Fibroblast of peridontal ligament (primary cell): Measurements from ENCODE around the gene SYT3.
"Not testable (repeated sequence)": the region's sequence is repeated elsewhere in the genome, so short reads cannot be mapped to it uniquely, and the experiment has no call there.

Source experiments
- DNase-seq: peaks from one replicate; pipeline ENCODE4 v3.0.0-alpha.2; 2010; ENCODE audit errors: extremely low read depth

Gene SYT3

DNA sequence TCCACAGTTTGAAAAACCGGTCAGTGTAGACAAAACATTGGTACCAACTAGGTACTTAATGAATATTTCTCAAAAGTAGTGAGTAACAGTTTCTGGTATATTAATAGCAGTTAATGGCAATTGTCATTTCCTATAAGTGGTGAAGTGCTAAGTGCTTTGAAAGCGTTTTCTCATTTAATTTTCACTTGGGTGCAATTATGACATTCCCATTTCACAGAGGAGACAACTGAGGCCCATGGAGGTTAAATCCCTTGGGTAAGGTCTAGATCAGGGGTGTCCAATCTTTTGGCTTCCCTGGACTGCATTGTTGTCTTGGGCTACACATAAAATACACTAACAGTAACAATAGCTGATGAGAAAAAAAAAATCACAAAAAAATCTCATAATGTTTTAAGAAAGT is 687 bp upstream of the SYT3 start:
- DNase-seq, result no peak

DNA sequence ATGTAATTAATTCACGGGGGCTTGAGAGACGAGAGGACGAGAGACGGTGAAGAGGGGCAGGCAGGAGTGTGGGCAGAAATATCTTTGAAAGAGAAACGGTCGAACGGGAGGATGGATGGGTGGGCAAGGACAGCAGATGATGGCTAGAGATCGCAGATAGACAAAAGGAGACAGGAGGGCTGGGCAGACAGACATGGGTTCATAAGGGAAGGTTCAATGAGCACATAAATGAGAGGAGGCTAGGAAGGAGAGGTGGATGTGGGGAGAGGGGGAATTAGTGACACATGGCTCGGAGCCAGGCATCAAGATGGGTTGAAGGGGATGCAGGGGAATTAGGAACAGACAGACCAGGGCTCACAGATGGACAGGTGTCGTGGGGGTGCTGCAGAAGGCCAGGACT is 1.1 kb downstream of the SYT3 start:
- DNase-seq, result no peak

DNA sequence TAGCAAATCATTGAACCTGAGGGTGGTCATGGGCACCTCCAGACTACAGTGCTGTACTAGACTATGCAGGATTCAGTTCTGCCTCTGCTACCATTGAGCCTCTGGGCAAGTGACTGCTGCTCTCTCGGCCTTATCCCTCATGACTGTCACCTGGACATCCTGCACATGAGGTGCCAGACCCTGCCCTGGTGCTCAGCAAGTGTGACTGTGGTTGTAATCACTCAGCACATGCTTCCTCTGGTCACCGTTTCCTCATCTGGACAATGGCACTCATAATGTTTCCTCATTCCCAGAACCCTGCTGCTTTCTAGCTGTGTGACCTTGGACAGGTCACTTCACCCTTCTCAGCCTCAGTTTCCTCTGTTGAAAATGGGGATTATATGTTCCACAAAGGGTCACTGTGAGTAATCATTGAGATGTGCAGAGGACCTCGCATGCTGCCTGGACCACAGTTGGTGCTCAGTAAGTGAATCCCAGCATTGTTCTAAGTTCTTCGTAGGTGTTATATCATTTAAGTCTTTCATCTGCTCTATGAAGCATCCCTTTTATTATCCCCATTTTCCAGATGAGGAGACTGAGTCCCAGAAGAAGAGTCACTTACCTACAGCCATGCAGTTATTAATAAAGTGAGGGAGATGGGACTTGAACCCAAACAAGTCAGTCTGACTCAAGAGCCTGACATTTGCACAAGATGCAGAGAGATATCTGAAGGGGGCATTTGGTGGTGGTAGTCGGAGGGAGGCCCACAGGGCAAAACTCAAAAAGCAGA is 3.2 kb downstream of the SYT3 start:
- DNase-seq, result no peak

DNA sequence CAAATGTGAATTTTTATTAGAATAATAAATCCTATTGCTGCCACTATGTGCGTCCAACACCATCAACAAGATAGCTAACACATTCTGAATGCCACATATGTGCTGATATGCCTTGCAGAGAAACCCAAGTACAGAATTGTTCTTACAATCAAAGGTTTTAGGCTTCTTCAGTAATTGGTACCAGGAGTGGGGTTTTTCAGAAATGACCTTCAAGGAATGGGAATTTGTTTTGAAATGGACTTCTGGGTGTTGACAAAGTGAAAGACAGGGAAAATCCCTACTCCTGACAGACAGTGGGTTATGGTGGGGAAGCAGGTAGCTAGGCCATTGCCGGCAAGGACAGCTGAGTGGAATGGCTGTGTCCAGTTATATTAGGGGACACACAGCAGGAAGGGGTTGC is 5.7 kb downstream of the SYT3 start:
- DNase-seq, result no peak

DNA sequence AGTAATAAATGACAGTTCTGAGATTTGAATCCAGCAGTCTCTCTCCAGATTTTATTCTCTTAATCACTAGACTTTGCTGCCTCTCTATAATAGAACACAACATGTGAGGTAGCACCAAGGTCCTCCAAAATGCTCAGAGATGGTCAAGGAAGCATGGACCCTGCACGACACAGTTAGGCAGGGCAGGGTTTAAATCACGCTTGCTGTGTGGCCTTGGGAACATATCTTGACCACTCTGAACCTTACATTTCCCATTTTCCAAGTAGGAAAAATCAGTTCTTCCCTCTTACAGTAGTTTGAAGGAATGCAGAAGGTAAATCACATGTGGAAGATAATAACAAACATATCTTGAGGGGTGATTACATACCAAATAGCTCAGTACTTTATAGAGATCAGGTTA is 6.3 kb downstream of the SYT3 start:
- DNase-seq, result no peak

DNA sequence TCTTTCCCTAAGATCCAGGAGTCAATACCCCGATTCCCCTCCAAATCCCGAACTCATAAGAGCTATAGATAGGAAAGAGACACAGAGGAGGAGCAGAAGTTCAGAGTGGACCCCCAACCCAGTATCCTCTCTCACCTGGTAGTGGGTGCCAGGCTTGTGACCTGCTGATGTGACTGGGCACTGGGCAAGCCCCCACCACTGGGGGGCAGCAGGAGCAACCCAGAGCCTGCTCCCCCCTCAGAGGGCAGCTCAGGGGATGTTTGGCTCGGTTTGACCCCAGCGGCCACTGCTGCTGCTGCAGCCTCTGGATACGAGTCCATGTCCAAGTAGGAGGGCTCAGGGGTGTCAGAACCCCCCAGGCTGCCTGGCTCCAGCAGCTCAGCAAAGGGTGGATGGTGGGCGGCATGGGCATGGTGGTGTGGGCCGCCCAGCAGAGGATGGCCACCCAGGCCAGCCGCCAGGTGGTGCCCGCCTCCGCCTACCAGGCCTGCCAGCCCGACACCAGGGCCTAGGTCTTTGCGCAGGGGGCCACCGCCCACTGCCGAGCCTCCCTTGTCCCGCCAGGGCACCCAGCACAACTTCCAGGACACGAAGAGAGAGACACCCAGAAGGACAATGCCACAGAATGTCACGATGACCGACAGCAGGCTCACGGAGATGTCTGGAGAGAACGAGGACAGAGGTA is 7.4 kb downstream of the SYT3 start:
- no peak for DNase-seq

DNA sequence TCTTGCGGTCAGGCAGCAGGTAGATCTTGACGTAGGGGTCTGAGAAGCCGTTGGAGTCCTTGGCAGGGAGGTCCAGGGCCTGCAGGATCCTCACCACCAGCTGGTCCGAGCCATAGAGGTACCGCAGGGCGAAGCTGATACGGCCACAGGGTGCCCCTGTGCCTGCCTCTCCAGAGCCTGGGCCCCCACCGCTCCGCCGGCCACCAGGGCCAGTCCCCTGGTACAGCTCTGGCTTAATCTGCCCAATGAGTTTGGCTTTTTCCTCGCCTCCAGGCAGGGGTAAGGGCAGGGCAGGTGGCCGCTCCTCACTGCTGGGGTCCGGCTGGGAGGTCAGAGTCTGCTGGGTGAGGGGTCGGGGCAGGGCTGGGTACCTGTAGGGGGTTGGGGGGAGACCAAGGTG is 9.9 kb downstream of the SYT3 start:
- no peak for DNase-seq

DNA sequence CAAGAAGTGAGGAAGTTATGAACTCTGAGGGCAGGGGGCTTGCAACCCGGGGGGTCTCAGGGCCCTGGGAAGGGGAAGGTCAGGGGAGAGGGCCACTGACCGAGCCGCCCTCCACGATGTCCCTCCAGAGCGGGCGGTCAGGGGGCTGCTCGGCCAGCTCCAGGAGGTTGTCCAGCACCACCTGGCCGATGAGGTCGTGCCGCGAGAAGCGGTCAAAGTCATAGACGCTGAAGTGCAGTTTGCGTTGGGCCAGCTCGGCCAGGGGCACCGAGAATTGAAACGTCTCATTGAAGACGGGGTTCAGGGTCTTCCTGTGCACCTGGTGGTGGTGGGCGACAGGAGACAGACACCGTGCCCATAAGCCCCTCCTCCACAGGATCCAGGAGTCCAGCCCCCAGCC is 10.5 kb downstream of the SYT3 start:
- no peak for DNase-seq

DNA sequence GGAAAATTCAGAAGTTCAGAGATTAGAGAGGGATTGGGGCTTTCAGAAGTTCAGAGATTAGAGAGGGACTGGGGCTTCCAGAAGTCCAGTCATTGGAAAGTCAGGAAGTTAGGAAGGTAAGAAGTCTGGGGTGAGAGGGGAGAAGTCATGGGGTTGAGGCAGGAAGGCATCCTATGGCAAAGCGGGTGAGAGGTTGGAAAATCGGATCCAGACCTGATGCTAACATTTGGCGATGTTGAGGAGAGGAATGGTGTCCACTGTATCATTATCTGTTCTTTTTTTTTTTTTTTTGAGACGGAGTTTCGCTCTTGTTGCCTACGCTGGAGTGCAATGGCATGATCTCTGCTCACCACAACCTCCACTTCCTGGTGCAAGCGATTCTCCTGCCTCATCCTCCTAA is 11.1 kb downstream of the SYT3 start:
- DNase-seq, result no peak

DNA sequence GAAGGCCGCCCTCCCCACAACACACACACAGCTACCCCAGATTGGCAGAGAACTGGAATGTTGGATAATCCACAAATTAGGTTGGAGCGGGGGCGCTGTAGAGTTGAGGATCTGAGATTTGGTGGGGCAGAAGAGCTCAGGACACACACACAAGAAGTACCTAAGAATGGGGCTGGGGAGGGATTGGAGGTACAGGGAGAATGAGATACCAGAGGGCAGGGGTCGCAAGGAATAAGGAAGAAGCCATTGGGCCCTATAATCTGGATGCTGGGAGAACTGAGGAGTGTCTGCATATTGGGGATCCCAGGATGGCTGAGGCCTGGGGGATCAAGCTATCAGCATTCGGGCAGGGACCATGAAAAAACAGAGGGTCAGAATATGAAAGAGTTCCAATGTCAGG is 11.5 kb downstream of the SYT3 start:
- DNase-seq, result no peak

DNA sequence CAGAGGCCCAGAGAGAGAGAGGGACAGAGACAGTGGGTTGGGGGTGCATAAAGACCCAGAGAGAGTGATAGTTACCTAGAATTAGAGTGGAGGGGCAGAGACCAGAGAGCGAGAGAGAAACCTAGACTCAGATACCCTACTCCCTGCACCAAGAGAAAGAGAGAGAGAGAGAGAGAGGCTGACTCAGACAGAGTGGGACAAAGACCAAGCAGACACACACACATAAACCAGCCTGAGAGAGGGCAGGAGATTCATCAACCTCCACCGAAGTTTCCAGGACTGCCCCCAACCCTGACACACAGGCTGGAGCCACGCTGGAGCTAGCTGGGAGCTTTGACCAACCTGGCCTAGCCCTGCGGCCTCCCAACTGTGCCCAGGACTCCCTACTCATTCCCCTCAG is 12.9 kb downstream of the SYT3 start:
- DNase-seq, result no peak

DNA sequence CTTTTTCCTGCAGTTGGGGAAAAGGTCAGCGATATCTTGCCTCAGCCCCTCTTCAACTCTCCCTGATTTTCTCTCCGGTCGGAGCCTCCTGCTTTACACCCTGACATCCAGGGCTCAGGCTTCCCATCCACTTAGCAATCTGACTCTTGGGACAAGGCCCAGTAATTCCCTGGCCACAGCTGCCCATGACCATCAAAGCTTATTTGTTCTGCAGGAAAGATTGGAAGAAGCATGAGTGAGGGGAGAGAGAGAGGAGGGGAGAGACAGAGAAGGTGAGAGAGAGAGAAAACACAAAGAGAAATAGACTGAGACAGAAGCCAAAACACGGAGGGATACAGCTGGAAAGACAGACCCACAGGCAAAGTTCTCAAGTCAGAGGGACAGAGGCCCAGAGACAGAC is 13.7 kb downstream of the SYT3 start:
- DNase-seq, result no peak

DNA sequence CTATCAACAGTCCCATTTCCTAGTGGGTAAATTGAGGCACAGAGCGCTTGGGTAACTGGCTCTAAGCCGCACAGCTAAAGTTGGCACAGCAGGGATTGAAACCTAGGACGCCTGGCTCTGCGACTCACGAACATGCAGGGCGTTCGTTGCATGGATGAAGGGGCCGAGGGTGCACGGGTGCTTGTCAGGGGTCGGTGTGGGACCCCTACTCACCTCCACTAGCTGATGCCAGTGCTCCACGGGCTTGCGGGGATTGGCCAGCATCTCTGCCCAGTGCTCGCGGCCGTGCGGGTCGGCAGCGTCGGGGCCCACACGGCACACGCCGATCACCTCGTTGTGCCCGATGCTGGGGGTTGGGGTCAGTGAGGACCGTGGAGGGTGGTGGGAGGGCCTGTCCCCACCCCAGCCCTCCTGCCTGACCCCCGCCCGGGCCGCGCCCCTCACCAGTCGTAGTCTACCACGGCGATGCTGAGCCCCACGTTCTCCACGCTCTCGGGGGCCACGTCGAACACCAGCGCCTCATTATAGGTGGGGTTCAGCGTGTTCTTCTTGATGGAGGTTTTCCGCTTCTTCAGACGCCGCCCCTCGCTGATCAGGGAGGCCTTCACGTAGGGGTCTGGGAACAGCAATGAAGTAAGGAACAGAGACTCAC is 14.6 kb downstream of the SYT3 start:
- no peak for DNase-seq

DNA sequence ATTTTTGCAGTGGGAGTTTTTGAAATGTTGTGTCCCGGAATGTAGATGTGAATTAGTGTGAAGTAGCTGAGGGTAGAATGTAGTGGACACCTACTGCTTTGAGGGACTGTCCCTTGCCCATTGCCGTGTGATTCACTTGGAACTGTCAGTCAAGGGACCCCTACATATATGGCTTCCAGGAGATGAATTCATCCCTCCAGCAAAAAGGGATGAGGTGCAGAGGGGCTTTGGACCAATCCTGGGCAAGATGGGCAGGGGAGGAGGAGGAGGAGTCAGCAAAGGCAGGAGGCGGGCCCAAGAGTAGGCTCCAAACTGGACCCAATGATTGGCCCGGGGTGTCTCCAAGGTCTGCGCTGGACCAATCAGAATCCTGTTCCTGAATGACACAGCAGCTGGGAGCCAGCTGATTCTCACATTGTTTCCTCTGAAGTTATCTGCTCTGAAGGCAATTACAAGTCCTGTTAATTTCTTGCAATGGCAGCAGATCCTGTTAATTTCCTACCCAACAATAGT is 19.2 kb downstream of the SYT3 start:
- DNase-seq, result not testable (repeated sequence)

DNA sequence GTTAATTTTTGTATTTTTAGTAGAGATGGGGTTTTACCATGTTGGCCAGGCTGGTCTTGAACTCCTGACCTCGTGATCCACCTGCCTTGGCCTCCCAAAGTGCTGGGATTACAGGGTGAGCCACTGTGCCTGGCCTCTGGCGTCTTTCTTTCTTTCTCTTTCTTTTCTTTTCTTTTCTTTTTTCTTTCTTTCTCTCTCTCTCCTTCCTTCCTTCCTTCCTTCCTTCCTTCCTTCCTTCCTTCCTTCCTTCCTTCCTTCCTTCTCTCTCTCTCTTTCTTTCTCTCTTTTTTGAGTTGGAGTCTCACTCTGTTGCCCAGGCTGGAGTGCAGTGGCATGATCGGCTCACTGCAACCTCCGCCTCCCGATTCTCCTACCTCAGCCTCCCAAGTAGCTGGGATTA is 20.5 kb downstream of the SYT3 start:
- DNase-seq, result not testable (repeated sequence)

DNA sequence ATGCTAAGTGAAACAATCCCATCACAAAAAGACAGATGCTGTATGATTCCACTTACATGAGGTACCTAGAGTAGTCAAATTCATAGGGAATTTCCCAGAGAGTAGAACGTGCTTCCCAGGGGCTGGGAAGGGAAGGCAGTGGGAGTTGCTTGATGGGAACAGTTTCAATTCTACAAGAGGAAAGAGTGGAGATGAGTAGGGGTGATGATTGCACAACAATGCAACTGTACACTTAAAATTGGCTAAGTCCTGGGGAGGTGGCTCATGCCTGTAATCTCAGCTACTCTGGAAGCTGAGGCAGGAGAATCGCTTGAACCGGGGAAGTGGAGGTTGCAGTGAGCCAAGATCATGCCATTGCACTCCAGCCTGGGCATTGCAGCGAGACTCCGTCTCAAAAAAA is 21.3 kb downstream of the SYT3 start:
- not testable (repeated sequence) for DNase-seq

DNA sequence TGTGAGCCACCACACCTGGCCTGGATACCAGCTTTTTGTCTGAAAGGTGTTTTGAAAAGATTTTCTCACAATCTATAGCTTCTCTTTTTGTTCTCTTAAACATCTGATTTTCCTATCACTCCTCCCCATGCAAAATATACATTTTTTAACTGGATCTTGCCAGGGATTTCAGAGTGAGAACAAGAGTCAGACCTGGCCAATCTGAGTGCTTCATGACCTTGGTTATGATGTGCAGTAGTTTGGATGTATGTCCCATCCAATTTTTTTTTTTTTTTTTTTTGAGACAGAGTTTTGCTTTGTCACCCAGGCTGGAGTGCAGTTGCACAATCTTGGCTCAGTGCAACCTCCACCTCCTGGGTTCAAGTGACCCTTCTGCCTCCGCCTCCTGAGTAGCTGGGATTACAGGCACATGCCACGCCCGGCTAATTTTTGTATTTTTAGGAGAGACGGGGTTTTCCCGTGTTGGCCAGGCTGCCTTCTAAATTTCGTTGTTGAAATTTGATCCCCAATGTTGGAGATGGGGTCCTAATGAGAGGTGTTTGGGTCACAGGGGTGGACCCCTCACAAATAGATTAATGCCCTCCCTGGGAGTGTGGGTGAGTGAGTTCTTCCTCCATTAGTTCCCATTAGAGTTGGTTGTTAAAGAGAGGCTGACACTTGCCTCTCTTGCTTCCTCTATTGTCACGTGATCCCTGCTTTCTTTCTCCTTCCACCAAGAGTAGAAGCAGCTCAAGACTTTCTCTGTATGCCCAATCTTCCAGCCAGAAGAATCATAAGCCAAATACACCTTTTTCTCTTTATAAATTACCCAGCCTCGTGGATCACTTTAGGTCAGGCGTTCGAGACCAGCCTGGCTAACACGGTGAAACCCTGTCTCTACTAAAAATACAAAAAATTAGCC is 26.9 kb downstream of the SYT3 start:
- not testable (repeated sequence) for DNase-seq

DNA sequence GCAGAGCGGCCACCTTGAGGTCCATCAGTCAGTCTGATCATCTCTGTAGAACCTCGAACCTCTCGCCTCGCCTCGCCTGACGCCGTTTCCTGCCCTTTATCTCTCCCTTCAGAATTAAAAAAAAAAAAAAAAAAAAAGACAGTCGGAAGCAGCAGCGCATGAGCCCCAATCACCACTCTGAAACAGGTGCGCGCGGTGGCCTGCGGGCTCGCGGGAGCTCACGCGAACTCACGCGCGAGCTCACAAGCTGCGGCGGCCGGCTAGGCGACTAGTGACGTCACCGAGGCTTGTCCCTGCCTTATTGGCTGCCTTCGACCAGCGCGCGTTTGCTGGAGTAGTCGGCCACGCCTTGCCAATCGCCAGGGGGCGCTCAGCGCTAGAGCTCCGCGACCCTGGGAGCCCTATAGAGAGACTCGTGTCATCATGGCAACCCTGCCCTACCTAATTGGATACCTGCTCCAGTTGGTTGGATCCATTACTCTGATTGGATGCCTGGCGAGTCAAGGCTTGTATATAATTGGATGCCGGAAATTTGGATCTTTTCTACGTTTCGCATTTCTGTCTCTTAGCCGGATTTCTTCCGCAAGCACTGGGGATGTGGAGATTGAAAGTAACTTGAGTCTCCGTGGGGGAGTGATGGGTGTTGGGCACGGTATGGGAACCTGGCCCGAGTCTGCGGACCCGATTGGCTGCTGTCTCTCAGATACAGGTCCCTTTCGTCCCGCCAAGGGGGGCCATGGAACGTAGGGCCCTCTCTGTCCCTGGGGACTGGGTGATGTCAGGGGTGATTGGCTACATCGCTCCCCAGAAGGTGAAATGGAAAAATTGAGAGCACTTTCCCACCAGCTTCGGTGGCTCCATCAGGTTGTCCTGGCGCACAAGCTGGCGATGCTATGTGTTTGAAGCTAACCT is 31.6 kb downstream of the SYT3 start:
- peak; percentile 9 for DNase-seq

DNA sequence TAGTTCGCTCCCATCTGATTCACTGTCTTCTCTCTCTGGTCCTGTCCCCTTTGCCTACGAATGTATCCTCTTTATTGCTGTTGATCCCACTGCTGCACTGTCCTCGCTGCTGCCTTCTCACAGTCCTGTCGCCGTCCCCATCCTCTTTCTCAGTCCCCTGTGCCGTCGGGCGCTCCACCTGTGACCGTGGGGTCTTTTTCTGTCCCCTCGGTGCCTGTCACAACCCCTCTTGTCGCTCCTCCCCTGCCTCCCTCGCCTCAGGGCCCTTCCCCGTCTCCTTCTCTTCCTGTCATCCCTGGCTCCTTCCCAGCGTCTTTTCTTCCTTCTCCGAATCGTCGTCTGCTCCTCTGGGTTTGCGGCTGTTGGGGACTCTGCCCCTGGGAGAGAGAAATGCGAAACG is 32.3 kb downstream of the SYT3 start:
- no peak for DNase-seq

DNA sequence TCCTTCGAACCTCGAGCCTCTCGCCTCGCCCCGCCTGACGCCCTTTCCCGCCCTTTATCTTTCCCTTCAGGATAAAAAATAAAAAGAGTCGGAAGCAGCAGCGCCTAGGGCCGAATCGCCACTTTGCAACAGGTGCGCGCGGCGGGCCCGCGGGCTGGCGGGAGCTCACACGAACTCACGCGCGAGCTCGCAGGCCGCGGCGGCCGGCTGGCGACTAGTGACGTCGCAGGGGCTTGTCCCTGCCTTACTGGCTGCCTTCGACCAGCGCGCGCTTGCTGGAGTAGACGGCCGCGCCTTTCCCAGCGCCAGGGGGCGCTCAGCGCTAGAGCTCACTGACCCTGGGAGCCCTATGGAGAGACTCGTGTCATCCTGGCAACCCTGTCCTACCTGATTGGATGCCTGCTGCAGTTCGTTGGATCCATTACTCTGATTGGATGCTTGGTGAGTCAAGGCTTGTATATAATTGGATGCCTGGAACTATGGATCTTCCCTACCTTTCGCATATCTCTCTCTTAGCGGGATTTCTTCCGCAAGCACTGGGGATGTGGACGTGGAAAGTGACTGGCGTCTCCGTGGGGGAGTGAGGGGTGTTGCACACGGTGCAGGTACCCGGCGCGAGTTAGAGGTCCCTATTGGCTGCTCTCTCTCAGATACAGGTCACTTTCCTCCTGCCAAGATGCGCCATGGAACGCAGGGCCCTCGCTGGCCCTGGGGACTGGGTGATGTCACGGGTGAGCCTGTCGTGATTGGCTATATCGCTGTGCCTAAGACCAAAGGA is 33.4 kb downstream of the SYT3 start:
- DNase-seq, result not testable (repeated sequence)
